HG03378 (cell line): ENCODE measurements around the gene ISYNA1.
A peak's percentile ranks its signal among the peaks of the same experiment; 100 is the strongest.

Experiments
- ATAC-seq: cut with Tn5 transposase; IDR thresholded peaks from one replicate; pipeline ENCODE4 v1.9.1; 2021; ENCODE audit warnings: mild to moderate bottlenecking, moderate library complexity; ENCODE audit not compliant: unreplicated experiment

The ISYNA1 gene

GRCh38 chr19:18397242-18398202 is 40.4 kb downstream of the ISYNA1 start, which contains the start of gene LRRC25:
TSS of gene LRRC25 (minus strand) at chr19:18397622. CDS start at chr19:18396963, 659 bp downstream.
- ATAC-seq = no peak

- no peak for ATAC-seq
Observed at GRCh38 chr19:18396471-18397241, 41.3 kb downstream of the ISYNA1 start.

- ATAC-seq = no peak
Observed at GRCh38 chr19:18393836-18394235, 44.1 kb downstream of the ISYNA1 start.

GRCh38 chr19:18392926-18393325 is 45.0 kb downstream of the ISYNA1 start:
- ATAC-seq = no peak

GRCh38 chr19:18392417-18392816 is 45.5 kb downstream of the ISYNA1 start:
- ATAC-seq = no peak

GRCh38 chr19:18391509-18392075 is 46.3 kb downstream of the ISYNA1 start:
- ATAC-seq = no peak

GRCh38 chr19:18390065-18390907 is 47.6 kb downstream of the ISYNA1 start:
- no peak for ATAC-seq

- ATAC-seq = no peak
Observed at GRCh38 chr19:18389726-18390064, 48.2 kb downstream of the ISYNA1 start.

GRCh38 chr19:18388960-18389725 is 48.8 kb downstream of the ISYNA1 start:
- ATAC-seq = no peak

- ATAC-seq = peak; percentile 58
Observed at GRCh38 chr19:18388100-18388959, 49.6 kb downstream of the ISYNA1 start.

- ATAC-seq = no peak
Observed at GRCh38 chr19:18386543-18387271, 51.2 kb downstream of the ISYNA1 start.

GRCh38 chr19:18385675-18386542 is 52.0 kb downstream of the ISYNA1 start, which contains the start of gene GDF15:
TSS of gene GDF15 (plus strand) at chr19:18386158. CDS start at chr19:18386190, 32 bp downstream.
- no peak for ATAC-seq

- ATAC-seq = no peak
Observed at GRCh38 chr19:18385359-18385674, 52.6 kb downstream of the ISYNA1 start.

- no peak for ATAC-seq
Observed at GRCh38 chr19:18384775-18385174, 53.2 kb downstream of the ISYNA1 start.
